K562 (cell line): Measurements from ENCODE around the gene CWC22. TPM values are rescaled to one million over a fixed set of nuclear protein-coding genes. Genes with fewer than 3 reads are reported as not detected.

Source experiments
- ATAC-seq: fragments of 200-7000 bp; cut with Tn5 transposase; 3 replicates; pipeline ENCODE4 v1.9.1; 2020; ENCODE audit warnings: moderate library complexity
- BruUV-seq: library from RNA; stranded (reverse); fragments of 400-500 nt; replicated peaks from 2 replicates; lab custom pipeline; 2021; lab: Mats Ljungman, UMichigan
- CTCF ChIA-PET: fragments of 300-600 bp; formaldehyde crosslinking; extraction: SDS; loops from one replicate; lab custom pipeline; 2021; ENCODE audit warnings: low intra/inter-chr PET ratio; lab: Yijun Ruan, JAX
- POLR2A ChIA-PET: fragments of 300-600, 350-650 bp; sonication (Branson Sonifier 250); formaldehyde crosslinking; extraction: SDS; loops from one replicate; lab custom pipeline; 2021; ENCODE audit warnings: antibody characterized with exemption, inconsistent platforms; lab: Yijun Ruan, JAX
- DNase-seq, 4 experiments: peaks; one replicate each; pipeline versions ENCODE4 v3.0.0 to v3.0.0-alpha.2; 2011 to 2018; ENCODE audit warnings: low spot score in 3 of 4, mixed read lengths in 3 of 4; ENCODE audit errors: extremely low read depth in 1 of 4
- FAIRE-seq: peaks from 2 replicates; lab custom pipeline; 2011; peaks lifted over from hg19 to GRCh38; lab: Jason Lieb, UNC
- H2AFZ ChIP-seq: 2 replicates; pipeline ENCODE4 v1.6.0; 2011; ENCODE audit warnings: low read depth, low read length, control low read depth, inconsistent platforms
- H3K27ac ChIP-seq: fragments of 200-600 bp; 3 replicates; pipeline ENCODE4 v1.8.0; 2011; ENCODE audit warnings: low read depth, mild to moderate bottlenecking, control low read depth, inconsistent platforms, low read length, moderate library complexity, mixed read lengths; ENCODE audit errors: extremely low read depth
- H3K27me3 ChIP-seq, 2 experiments: fragments of 300-600 bp in 1 of 2; 2 replicates in 1 of 2; 3 replicates in 1 of 2; pipeline versions ENCODE4 v1.6.0 to v1.8.0; 2011; ENCODE audit warnings: inconsistent platforms in 2 of 2, low read length in 2 of 2, mild to moderate bottlenecking in 1 of 2, mixed read lengths in 1 of 2, moderate library complexity in 1 of 2; ENCODE audit not compliant: control insufficient read depth in 2 of 2, insufficient read depth in 2 of 2
- H3K36me3 ChIP-seq: fragments of 300-600 bp; 3 replicates; pipeline ENCODE4 v1.8.0; 2011; ENCODE audit warnings: mild to moderate bottlenecking, low read length, inconsistent platforms; ENCODE audit not compliant: control insufficient read depth, insufficient read depth
- H3K4me1 ChIP-seq, 2 experiments: fragments of 200-600 bp in 1 of 2; replicated peaks in 1 of 2; 2 replicates in 1 of 2; 3 replicates in 1 of 2; pipeline versions ENCODE4 v1.5.1 to v1.8.0; 2011; ENCODE audit warnings: inconsistent platforms in 2 of 2, low read length in 2 of 2, mild to moderate bottlenecking in 1 of 2, mixed read lengths in 1 of 2, moderate library complexity in 1 of 2; ENCODE audit not compliant: control insufficient read depth in 2 of 2, insufficient read depth in 2 of 2
- H3K4me2 ChIP-seq: 2 replicates; pipeline ENCODE4 v1.6.1; 2011; ENCODE audit warnings: low read length, control low read depth, inconsistent platforms, mixed read lengths; ENCODE audit not compliant: insufficient read depth
- H3K4me3 ChIP-seq: fragments of 200-600 bp; sonication (generic), shearing (Covaris generic); 2 replicates; pipeline ENCODE4 v1.5.1; 2016; ENCODE audit warnings: control low read depth, inconsistent platforms
- H3K79me2 ChIP-seq: fragments of 200-600 bp; 3 replicates; pipeline ENCODE4 v1.8.0; 2011; ENCODE audit warnings: low read length, inconsistent platforms; ENCODE audit not compliant: control insufficient read depth, insufficient read depth
- H3K9ac ChIP-seq, 2 experiments: 2 replicates each; pipeline versions ENCODE4 v1.6.0 to v1.6.1; 2011; ENCODE audit warnings: low read depth in 2 of 2, low read length in 2 of 2, control low read depth in 1 of 2, inconsistent platforms in 1 of 2, mild to moderate bottlenecking in 1 of 2, mixed read lengths in 1 of 2; ENCODE audit not compliant: insufficient read depth in 1 of 2
- H3K9me1 ChIP-seq: one replicate; pipeline ENCODE4 v1.6.0; 2011; ENCODE audit warnings: inconsistent platforms, mild to moderate bottlenecking, low read length, moderate library complexity; ENCODE audit not compliant: control insufficient read depth, insufficient read depth
- H3K9me3 ChIP-seq: replicated peaks from 2 replicates; pipeline ENCODE4 v1.5.1; 2011; ENCODE audit warnings: low read depth, low read length, inconsistent platforms; ENCODE audit not compliant: control insufficient read depth, insufficient read depth
- H4K20me1 ChIP-seq: replicated peaks from 2 replicates; pipeline ENCODE4 v1.6.1; 2011; ENCODE audit warnings: low read length, inconsistent platforms, mixed read lengths; ENCODE audit not compliant: control insufficient read depth, insufficient read depth
- CBX2 ChIP-seq: fragments of 200-600 bp; sonication (generic); IDR thresholded peaks from one replicate; pipeline ENCODE4 v1.6.1; 2012; ENCODE audit warnings: mild to moderate bottlenecking, low read length, inconsistent platforms; ENCODE audit not compliant: insufficient read depth, poor library complexity, severe bottlenecking
- FUS ChIP-seq: fragments of 200-400 bp; formaldehyde crosslinking; optimal IDR thresholded peaks from 2 replicates; pipeline ENCODE3; 2017; ENCODE audit warnings: low read depth, low read length
- MCM3 ChIP-seq: fragments of 450-650 bp; IDR thresholded peaks from 2 replicates; pipeline ENCODE4 v1.6.1; 2016
- MECOM ChIP-seq: fragments of 250-450 bp; sonication (Bioruptor Pico); IDR thresholded peaks from 2 replicates; pipeline ENCODE4 v1.8.0; 2022; ENCODE audit warnings: inconsistent platforms
- NR2C1 ChIP-seq, 2 experiments: fragments of 450-650 bp; IDR thresholded peaks; 2 replicates each; pipeline ENCODE4 v1.6.1; 2017; ENCODE audit warnings: mild to moderate bottlenecking in 2 of 2, antibody characterized with exemption in 1 of 2, inconsistent platforms in 1 of 2, missing compliant biosample characterization in 1 of 2, missing genetic modification characterization in 1 of 2
- PHF20 ChIP-seq: fragments of 450-650 bp; IDR thresholded peaks from 2 replicates; pipeline ENCODE4 v1.6.1; 2018; ENCODE audit not compliant: partially characterized antibody
- WGBS: fragments of 100-300 bp; shearing (Covaris generic); methylation state at CpG from one replicate; pipeline ENCODE4 v1.1.6; 2016; ENCODE audit warnings: low coverage, mixed read lengths; ENCODE audit not compliant: insufficient coverage; ENCODE audit errors: missing lambda C conversion rate; 5-methylcytosine and 5-hydroxymethylcytosine counted together
- in situ Hi-C: fragments of 300-500 bp; cut with MboI; formaldehyde crosslinking; loops from 4 replicates; pipeline ENCODE4 v1.15.0; 2018; ENCODE audit warnings: inconsistent platforms, mixed read lengths
- intact Hi-C: fragments of 100-400 bp; cut with micrococcal nuclease; formaldehyde crosslinking; loops from 2 replicates; pipeline ENCODE4 v1.14.2; 2022
- polyA plus RNA-seq, 8 experiments: library from polyadenylated mRNA; depleted of rRNA in 4 of 8; stranded (reverse) in 5 of 8; unstranded in 3 of 8; fragments of >200 nt; fragmentation: Nextera tagmentation in 2 of 8; fragmentation: Illumina TruSeq in 1 of 8; extraction: Ambion mirVana in 2 of 8; extraction: Trizol in 1 of 8; gene quantifications; 2 replicates each; pipeline versions ENCODE4 v1.2.1 to v1.2.3, GENCODE V29; 2011 to 2014; ENCODE audit warnings: inconsistent platforms in 1 of 8, missing spikeins in 1 of 8
- total RNA-seq, 7 experiments: library from RNA; depleted of rRNA in 6 of 7; stranded (reverse); fragments of >200 nt in 6 of 7; fragmentation: Illumina TruSeq in 2 of 7; extraction: Trizol in 2 of 7; gene quantifications; 2 replicates each; pipeline versions ENCODE4 v1.2.1 to v1.2.3, GENCODE V29; 2011 to 2021; ENCODE audit warnings: low replicate concordance in 1 of 7
- TF ChIP-seq, protein P1 (sequence below), 2 experiments: fragments of 450-650 bp; formaldehyde crosslinking in 1 of 2; IDR thresholded peaks; 2 replicates each; pipeline versions ENCODE4 v1.4.0 to v1.6.1; 2014 to 2020; ENCODE audit warnings: mild to moderate bottlenecking in 2 of 2, borderline replicate concordance in 1 of 2, low read depth in 1 of 2
- TF ChIP-seq, protein P2 (sequence below): fragments of 450-650 bp; IDR thresholded peaks from 2 replicates; pipeline ENCODE4 v1.6.1; 2016; ENCODE audit warnings: missing biosample characterization, missing genetic modification characterization
- TF ChIP-seq, protein P3 (sequence below): fragments of 450-650 bp; formaldehyde crosslinking; IDR thresholded peaks from 2 replicates; pipeline ENCODE4 v1.4.0; 2020; ENCODE audit warnings: mild to moderate bottlenecking, moderate library complexity

Gene CWC22
- total and polyA plus RNA-seq, 9 of the 15 experiments (the other 6 are each of a cell fraction or from before 2014, with no cell fraction given), result 14.5 to 54.2 (median 36.7) TPM

DNA sequence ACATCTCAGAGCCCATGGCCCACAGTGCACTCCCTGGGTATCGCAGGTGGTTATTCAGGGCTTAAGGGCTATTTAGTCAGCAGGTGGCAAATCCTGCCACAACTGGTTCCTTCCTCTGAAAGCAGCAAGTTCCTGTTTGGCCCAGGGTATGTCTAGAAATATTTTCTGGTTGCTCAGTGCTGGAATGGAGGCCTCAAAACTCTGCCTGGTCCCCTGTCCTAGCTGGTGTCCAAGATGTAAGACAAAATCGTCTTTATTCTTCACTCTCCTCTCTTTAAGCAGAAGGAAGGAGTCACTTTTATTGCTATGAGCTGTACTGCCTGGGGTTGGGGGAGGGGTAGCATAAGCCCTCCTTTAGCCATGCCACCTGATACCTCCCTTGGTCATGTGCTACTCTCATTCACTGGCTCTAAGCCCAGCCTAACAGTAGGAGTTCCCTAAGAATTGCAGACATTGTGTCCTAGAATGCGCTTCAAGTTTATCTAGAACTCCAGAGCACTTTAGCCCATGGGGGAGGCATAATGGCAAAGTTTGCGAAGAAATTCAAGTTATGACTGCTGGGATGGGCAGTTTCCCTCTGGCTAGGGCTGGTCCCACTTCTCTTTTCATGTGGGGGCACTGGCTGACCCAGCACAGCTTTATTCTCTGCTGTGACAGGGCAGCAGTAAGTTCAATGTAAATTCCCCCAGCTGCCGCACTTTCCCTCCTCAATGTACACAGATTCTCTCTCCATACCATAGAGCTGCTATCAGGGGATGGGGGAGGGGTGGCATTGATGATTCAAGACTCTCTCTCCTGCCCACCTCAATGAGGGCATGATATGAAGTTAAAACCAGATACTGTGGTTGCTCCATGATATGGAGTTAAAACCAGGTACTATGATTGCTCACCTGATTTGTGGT lies 27.1 kb upstream of the CWC22 start:
- ChIA-PET POLR2A (no interaction called here), CTCF (no interaction called here)
- Histone ChIP-seq H3K27ac (peak overlapping the region; percentile 68; the same call in 1 of the 3 replicates), H3K36me3 (no peaks in the 10 kb centered on the region), H3K79me2 (no peaks in the 10 kb centered on the region), H3K27me3 (no peaks in the 10 kb centered on the region), H3K9ac (no peak overlapping the region), H3K4me3 (no peak overlapping the region), H3K9me1 (no peaks in the 10 kb centered on the region), H3K4me2 (no peak overlapping the region), H3K9me3 (no peaks in the 10 kb centered on the region; the same call in none of the 2 replicates), H4K20me1 (no peaks in the 10 kb centered on the region), H3K4me1 (no peaks in the 10 kb centered on the region; a peak in 1 of 5 replicates), H2AFZ (peak overlapping the region; percentile 80; the same call in 1 of the 2 replicates)
- intact Hi-C loops, result no loop called here
- no peak for FAIRE-seq
- WGBS, result under 1% methylated on average over 5 of the region's 5 CpGs
- in situ Hi-C loops, result no loop called here
- BruUV-seq, result no TSS peak
- ATAC-seq, result peak; percentile 95
- DNase-seq, result peak in 1 of 4 experiments; percentile 73
- no peak for TF ChIP-seq FUS
- TF ChIP-seq MCM3, result no peak
- TF ChIP-seq MECOM (CRISPR knock-in tag), result no peak
- TF ChIP-seq, protein P1, sequence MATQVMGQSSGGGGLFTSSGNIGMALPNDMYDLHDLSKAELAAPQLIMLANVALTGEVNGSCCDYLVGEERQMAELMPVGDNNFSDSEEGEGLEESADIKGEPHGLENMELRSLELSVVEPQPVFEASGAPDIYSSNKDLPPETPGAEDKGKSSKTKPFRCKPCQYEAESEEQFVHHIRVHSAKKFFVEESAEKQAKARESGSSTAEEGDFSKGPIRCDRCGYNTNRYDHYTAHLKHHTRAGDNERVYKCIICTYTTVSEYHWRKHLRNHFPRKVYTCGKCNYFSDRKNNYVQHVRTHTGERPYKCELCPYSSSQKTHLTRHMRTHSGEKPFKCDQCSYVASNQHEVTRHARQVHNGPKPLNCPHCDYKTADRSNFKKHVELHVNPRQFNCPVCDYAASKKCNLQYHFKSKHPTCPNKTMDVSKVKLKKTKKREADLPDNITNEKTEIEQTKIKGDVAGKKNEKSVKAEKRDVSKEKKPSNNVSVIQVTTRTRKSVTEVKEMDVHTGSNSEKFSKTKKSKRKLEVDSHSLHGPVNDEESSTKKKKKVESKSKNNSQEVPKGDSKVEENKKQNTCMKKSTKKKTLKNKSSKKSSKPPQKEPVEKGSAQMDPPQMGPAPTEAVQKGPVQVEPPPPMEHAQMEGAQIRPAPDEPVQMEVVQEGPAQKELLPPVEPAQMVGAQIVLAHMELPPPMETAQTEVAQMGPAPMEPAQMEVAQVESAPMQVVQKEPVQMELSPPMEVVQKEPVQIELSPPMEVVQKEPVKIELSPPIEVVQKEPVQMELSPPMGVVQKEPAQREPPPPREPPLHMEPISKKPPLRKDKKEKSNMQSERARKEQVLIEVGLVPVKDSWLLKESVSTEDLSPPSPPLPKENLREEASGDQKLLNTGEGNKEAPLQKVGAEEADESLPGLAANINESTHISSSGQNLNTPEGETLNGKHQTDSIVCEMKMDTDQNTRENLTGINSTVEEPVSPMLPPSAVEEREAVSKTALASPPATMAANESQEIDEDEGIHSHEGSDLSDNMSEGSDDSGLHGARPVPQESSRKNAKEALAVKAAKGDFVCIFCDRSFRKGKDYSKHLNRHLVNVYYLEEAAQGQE (IDR thresholded peaks at IDR 0.05; ENCODE audit: borderline replicate concordance), result peak; percentile 30; the same call in 1 of the 2 replicates
- TF ChIP-seq, protein P1 (CRISPR knock-in tag; IDR thresholded peaks at IDR 0.05; ENCODE audit: low read depth), result no peak
- no peak for TF ChIP-seq NR2C1 (IDR thresholded peaks at IDR 0.05)
- TF ChIP-seq NR2C1 (tag; IDR thresholded peaks at IDR 0.05), result no peak
- TF ChIP-seq CBX2, result no peak
- peak; percentile 49 for TF ChIP-seq PHF20
- TF ChIP-seq, protein P2, sequence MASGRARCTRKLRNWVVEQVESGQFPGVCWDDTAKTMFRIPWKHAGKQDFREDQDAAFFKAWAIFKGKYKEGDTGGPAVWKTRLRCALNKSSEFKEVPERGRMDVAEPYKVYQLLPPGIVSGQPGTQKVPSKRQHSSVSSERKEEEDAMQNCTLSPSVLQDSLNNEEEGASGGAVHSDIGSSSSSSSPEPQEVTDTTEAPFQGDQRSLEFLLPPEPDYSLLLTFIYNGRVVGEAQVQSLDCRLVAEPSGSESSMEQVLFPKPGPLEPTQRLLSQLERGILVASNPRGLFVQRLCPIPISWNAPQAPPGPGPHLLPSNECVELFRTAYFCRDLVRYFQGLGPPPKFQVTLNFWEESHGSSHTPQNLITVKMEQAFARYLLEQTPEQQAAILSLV (tag), result no peak
- TF ChIP-seq, protein P3, sequence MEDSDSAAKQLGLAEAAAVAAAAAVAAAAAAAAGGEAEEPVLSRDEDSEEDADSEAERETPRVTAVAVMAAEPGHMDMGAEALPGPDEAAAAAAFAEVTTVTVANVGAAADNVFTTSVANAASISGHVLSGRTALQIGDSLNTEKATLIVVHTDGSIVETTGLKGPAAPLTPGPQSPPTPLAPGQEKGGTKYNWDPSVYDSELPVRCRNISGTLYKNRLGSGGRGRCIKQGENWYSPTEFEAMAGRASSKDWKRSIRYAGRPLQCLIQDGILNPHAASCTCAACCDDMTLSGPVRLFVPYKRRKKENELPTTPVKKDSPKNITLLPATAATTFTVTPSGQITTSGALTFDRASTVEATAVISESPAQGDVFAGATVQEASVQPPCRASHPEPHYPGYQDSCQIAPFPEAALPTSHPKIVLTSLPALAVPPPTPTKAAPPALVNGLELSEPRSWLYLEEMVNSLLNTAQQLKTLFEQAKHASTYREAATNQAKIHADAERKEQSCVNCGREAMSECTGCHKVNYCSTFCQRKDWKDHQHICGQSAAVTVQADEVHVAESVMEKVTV (CRISPR knock-in tag), result no peak
